ENCODE data around the gene MAPKBP1. TPM values are rescaled to one million over a fixed set of nuclear protein-coding genes. Genes with fewer than 3 reads are reported as not detected.

MAPKBP1 gene
- total RNA-seq, 4 donors from 2014 or later, result 69.3 to 157 (median 81.6) TPM

DNA sequence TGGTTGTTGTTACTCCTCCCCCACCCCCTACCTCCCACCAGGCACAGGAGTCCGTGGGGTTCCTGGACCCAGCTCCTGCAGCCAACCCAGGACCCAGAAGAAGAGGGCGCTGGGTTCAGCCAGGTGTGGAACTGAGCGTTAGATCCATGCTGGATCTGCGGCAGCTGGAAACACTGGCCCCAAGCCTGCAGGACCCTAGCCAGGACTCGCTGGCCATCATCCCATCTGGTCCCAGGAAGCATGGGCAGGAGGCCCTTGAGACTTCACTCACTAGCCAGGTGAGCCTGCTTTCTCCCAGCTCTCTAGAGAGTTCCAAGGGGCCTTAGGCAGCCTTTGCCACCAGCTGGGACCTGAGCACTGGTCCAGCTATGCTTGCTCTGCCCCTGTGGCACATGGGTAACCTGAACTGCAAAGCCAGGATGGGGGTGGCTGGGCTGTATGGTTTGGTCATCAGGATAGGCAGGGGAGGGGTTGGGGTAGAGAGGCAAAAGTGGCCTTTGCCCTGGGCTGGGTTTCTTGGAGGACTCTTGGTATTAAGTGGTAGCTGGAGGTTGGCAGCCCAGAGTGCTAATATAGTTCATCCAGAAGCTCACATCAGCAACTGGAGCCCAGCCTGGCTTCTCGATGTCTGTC, 46.6 kb downstream of the MAPKBP1 start:
- Histone ChIP-seq H3K4me3 (no peak overlapping the region), H3K27ac (no peak overlapping the region), H3K4me1 (peaks cover 5% of the 10 kb centered on the region), H3K27me3 (no peaks in the 10 kb centered on the region), H3K9me3 (no peaks in the 10 kb centered on the region), H3K36me3 (peaks cover 97% of the 10 kb centered on the region)
- WGBS, result 36% methylated on average over 6 of the region's 6 CpGs
- DNase-seq (ENCODE audit: low spot score in 2 of 2), result no peak
- TF ChIP-seq POLR2AphosphoS5 (IDR thresholded peaks at IDR 0.05), result no peak
- TF ChIP-seq EP300 (IDR thresholded peaks at IDR 0.05), result no peak
- TF ChIP-seq POLR2A (IDR thresholded peaks at IDR 0.05), result no peak
- TF ChIP-seq, protein P1, sequence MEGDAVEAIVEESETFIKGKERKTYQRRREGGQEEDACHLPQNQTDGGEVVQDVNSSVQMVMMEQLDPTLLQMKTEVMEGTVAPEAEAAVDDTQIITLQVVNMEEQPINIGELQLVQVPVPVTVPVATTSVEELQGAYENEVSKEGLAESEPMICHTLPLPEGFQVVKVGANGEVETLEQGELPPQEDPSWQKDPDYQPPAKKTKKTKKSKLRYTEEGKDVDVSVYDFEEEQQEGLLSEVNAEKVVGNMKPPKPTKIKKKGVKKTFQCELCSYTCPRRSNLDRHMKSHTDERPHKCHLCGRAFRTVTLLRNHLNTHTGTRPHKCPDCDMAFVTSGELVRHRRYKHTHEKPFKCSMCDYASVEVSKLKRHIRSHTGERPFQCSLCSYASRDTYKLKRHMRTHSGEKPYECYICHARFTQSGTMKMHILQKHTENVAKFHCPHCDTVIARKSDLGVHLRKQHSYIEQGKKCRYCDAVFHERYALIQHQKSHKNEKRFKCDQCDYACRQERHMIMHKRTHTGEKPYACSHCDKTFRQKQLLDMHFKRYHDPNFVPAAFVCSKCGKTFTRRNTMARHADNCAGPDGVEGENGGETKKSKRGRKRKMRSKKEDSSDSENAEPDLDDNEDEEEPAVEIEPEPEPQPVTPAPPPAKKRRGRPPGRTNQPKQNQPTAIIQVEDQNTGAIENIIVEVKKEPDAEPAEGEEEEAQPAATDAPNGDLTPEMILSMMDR (IDR thresholded peaks at IDR 0.05), result no peak

- no peak for DNase-seq (ENCODE audit: low spot score in 2 of 2)
- TF ChIP-seq POLR2A (IDR thresholded peaks at IDR 0.05), result no peak
- no peak for TF ChIP-seq EP300 (IDR thresholded peaks at IDR 0.05)
- TF ChIP-seq POLR2AphosphoS5 (IDR thresholded peaks at IDR 0.05), result no peak
- TF ChIP-seq, protein P1 (IDR thresholded peaks at IDR 0.05), result no peak
- Histone ChIP-seq H3K27ac (no peak overlapping the region), H3K36me3 (peaks cover 89% of the 10 kb centered on the region), H3K27me3 (no peaks in the 10 kb centered on the region), H3K9me3 (no peaks in the 10 kb centered on the region), H3K4me1 (peaks cover 9% of the 10 kb centered on the region), H3K4me3 (no peak overlapping the region)
- 30% methylated on average over 2 of the region's 4 CpGs for WGBS
Measured at GRCh38 chr15:41821831-41822230, 47.5 kb downstream of the MAPKBP1 start.

GRCh38 chr15:41822471-41822870, 48.2 kb downstream of the MAPKBP1 start:
- 89% methylated on average over 6 of the region's 6 CpGs for WGBS
- Histone ChIP-seq H3K4me1 (peaks cover 9% of the 10 kb centered on the region), H3K27ac (no peak overlapping the region), H3K4me3 (no peak overlapping the region), H3K36me3 (peaks cover 82% of the 10 kb centered on the region), H3K9me3 (no peaks in the 10 kb centered on the region), H3K27me3 (no peaks in the 10 kb centered on the region)
- TF ChIP-seq, protein P1 (IDR thresholded peaks at IDR 0.05), result no peak
- TF ChIP-seq EP300 (IDR thresholded peaks at IDR 0.05) (no peak), POLR2A (IDR thresholded peaks at IDR 0.05) (no peak), POLR2AphosphoS5 (IDR thresholded peaks at IDR 0.05) (no peak)
- no peak for DNase-seq (ENCODE audit: low spot score in 2 of 2)

GRCh38 chr15:41822957-41823356, 48.7 kb downstream of the MAPKBP1 start:
- H3K9me3 ChIP-seq, result no peaks in the 10 kb centered on the region
- no peak for DNase-seq (ENCODE audit: low spot score in 2 of 2)
- TF ChIP-seq EP300 (IDR thresholded peaks at IDR 0.05) (no peak), POLR2A (IDR thresholded peaks at IDR 0.05) (no peak), POLR2AphosphoS5 (IDR thresholded peaks at IDR 0.05) (no peak)
- TF ChIP-seq, protein P1 (IDR thresholded peaks at IDR 0.05), result no peak
- no peak overlapping the region for H3K27ac ChIP-seq
- peaks cover 12% of the 10 kb centered on the region for H3K4me1 ChIP-seq
- 58% methylated on average over 5 of the region's 6 CpGs for WGBS
- H3K4me3 ChIP-seq, result no peak overlapping the region
- peaks cover 77% of the 10 kb centered on the region for H3K36me3 ChIP-seq
- H3K27me3 ChIP-seq, result no peaks in the 10 kb centered on the region

GRCh38 chr15:41823502-41823901, 49.2 kb downstream of the MAPKBP1 start:
- Histone ChIP-seq H3K9me3 (no peaks in the 10 kb centered on the region), H3K4me3 (no peak overlapping the region), H3K27ac (no peak overlapping the region), H3K36me3 (peaks cover 72% of the 10 kb centered on the region), H3K4me1 (peaks cover 13% of the 10 kb centered on the region), H3K27me3 (no peaks in the 10 kb centered on the region)
- 100% methylated on average over 6 of the region's 11 CpGs for WGBS
- no peak for DNase-seq (ENCODE audit: low spot score in 2 of 2)
- TF ChIP-seq POLR2A (IDR thresholded peaks at IDR 0.05) (no peak), EP300 (IDR thresholded peaks at IDR 0.05) (no peak), POLR2AphosphoS5 (IDR thresholded peaks at IDR 0.05) (no peak)
- TF ChIP-seq, protein P1 (IDR thresholded peaks at IDR 0.05), result no peak
